ENCODE data around the gene SAT2. TPM values are rescaled to one million over a fixed set of nuclear protein-coding genes. Genes with fewer than 3 reads are reported as not detected.
A peak's percentile ranks its signal among the peaks of the same experiment; 100 is the strongest.

Gene SAT2
- total RNA-seq, 6 donors from 2014 or later, result 66.4 to 155 (median 81.3) TPM

GRCh38 chr17:7583253-7584109 lies 44.1 kb downstream of the SAT2 start, which contains the start of gene MPDU1:
MPDU1 (plus strand) TSS chr17:7583852; CDS start chr17:7583863, 11 bp downstream.
- TF ChIP-seq POLR2AphosphoS5 (IDR thresholded peaks at IDR 0.05), result peak; percentile 79 to 84
- TF ChIP-seq POLR2A (IDR thresholded peaks at IDR 0.05), result peak in 3 of 4 donors; percentile 76 to 80 (median 79)
- no peak for TF ChIP-seq EP300 (IDR thresholded peaks at IDR 0.05)
- TF ChIP-seq CTCF (IDR thresholded peaks at IDR 0.05), result peak in 4 of 6 experiments; percentile 4 to 25 (median 14)
- peak; percentile 92 to 94 for ATAC-seq (ENCODE audit: low FRiP score in 2 of 2)
- no peaks in the 10 kb centered on the region for H3K9me3 ChIP-seq
- H3K4me3 ChIP-seq, result peak within 1 kb of the TSS; percentile 53 to 83 (median 54)
- peaks cover 54 to 61% (median 59%) of the 10 kb centered on the region in 4 donors for H3K4me1 ChIP-seq
- WGBS, 2 donors, result 5 to 16% methylated on average over 27 to 69 of the region's 69 CpGs
- no peaks in the 10 kb centered on the region for H3K27me3 ChIP-seq
- H3K36me3 ChIP-seq, result peaks cover 2 to 26% (median 22%) of the 10 kb centered on the region in 4 donors
- peak within 1 kb of the TSS; percentile 93 to 96 (median 94) for H3K27ac ChIP-seq
- DNase-seq, result peak; percentile 95 to 99

GRCh38 chr17:7582396-7583252 lies 45.0 kb downstream of the SAT2 start:
- TF ChIP-seq EP300 (IDR thresholded peaks at IDR 0.05), result no peak
- TF ChIP-seq POLR2AphosphoS5 (IDR thresholded peaks at IDR 0.05), result no peak
- no peak for TF ChIP-seq CTCF (IDR thresholded peaks at IDR 0.05)
- TF ChIP-seq POLR2A (IDR thresholded peaks at IDR 0.05), result no peak
- DNase-seq (peak in 1 of 2 donors; percentile 88), ATAC-seq (ENCODE audit: low FRiP score in 2 of 2) (no peak)

GRCh38 chr17:7580604-7581575 lies 46.7 kb downstream of the SAT2 start:
- no peaks in the 10 kb centered on the region for H3K9me3 ChIP-seq
- WGBS, 2 donors, result 79% methylated on average over 23 of the region's 23 CpGs
- peak overlapping the region in 3 of 4 donors; percentile 53 to 83 (median 55) for H3K4me3 ChIP-seq
- no peak for DNase-seq
- no peak for ATAC-seq (ENCODE audit: low FRiP score in 2 of 2)
- peaks cover 27 to 33% (median 29%) of the 10 kb centered on the region in 4 donors for H3K36me3 ChIP-seq
- peaks cover 60 to 86% (median 73%) of the 10 kb centered on the region in 4 donors for H3K4me1 ChIP-seq
- peak overlapping the region; percentile 92 to 96 (median 94) for H3K27ac ChIP-seq
- TF ChIP-seq POLR2A (IDR thresholded peaks at IDR 0.05) (no peak), EP300 (IDR thresholded peaks at IDR 0.05) (no peak), CTCF (IDR thresholded peaks at IDR 0.05) (no peak), POLR2AphosphoS5 (IDR thresholded peaks at IDR 0.05) (no peak)
- no peaks in the 10 kb centered on the region for H3K27me3 ChIP-seq

More at GRCh38 chr17:7582396-7583252, 45.0 kb downstream of the SAT2 start:
- WGBS, 2 donors, result 87 to 93% methylated on average over 16 to 36 of the region's 36 CpGs
- peaks cover 54 to 69% (median 61%) of the 10 kb centered on the region in 4 donors for H3K4me1 ChIP-seq
- no peaks in the 10 kb centered on the region for H3K9me3 ChIP-seq
- H3K36me3 ChIP-seq, result peaks cover 9 to 27% (median 24%) of the 10 kb centered on the region in 4 donors
- H3K4me3 ChIP-seq, result peak overlapping the region; percentile 30 to 83 (median 54)
- H3K27me3 ChIP-seq, result no peaks in the 10 kb centered on the region
- H3K27ac ChIP-seq, result peak overlapping the region; percentile 93 to 96 (median 94)
